C4-2B (cell line): ENCODE data around the gene TUBA4A.

Experiments used
- H3K27ac ChIP-seq: fragments of 450-650 bp; 2 replicates; pipeline ENCODE4 v1.5.1; 2017
- CTCF ChIP-seq: fragments of 450-650 bp; conservative IDR thresholded peaks from 2 replicates; pipeline ENCODE4 v1.5.1; 2017; ENCODE audit warnings: mild to moderate bottlenecking
- ZFX ChIP-seq: fragments of 450-650 bp; IDR thresholded peaks from 2 replicates; pipeline ENCODE4 v1.6.1; 2017

The TUBA4A gene

GRCh38 chr2:219296631-219297391, 43.1 kb upstream of the TUBA4A start:
- TF ChIP-seq ZFX (no peak), CTCF (no peak)
- no peak overlapping the region for H3K27ac ChIP-seq

- no peak overlapping the region for H3K27ac ChIP-seq
- no peak for TF ChIP-seq ZFX
- TF ChIP-seq CTCF, result no peak
These were observed 42.4 kb upstream of the TUBA4A start for GRCh38 chr2:219296142-219296541.

- H3K27ac ChIP-seq, result peak overlapping the region; percentile 36
These were observed 40.9 kb upstream of the TUBA4A start for GRCh38 chr2:219294356-219295351.

GRCh38 chr2:219293736-219294231, 40.1 kb upstream of the TUBA4A start:
- H3K27ac ChIP-seq, result no peak overlapping the region
- TF ChIP-seq CTCF (no peak), ZFX (no peak)

More at GRCh38 chr2:219294356-219295351, 40.9 kb upstream of the TUBA4A start:
- TF ChIP-seq CTCF (peak; percentile 97), ZFX (peak; percentile 39; the same call in 1 of the 2 replicates)

- TF ChIP-seq ZFX, result no peak
- TF ChIP-seq CTCF, result no peak
- no peak overlapping the region for H3K27ac ChIP-seq
These were observed 38.9 kb upstream of the TUBA4A start for GRCh38 chr2:219292616-219293015.

- TF ChIP-seq ZFX, result no peak
- H3K27ac ChIP-seq, result no peak overlapping the region
These were observed 38.3 kb upstream of the TUBA4A start for GRCh38 chr2:219291910-219292490.

GRCh38 chr2:219291394-219291793, 37.7 kb upstream of the TUBA4A start:
- no peak overlapping the region for H3K27ac ChIP-seq

More at GRCh38 chr2:219291394-219291793, 37.7 kb upstream of the TUBA4A start:
- TF ChIP-seq ZFX (no peak), CTCF (no peak)
